ENCODE data around the gene CNR1. TPM values are rescaled to one million over a fixed set of nuclear protein-coding genes. Genes with fewer than 3 reads are reported as not detected.
A peak's percentile ranks its signal among the peaks of the same experiment; 100 is the strongest.

CNR1 gene
- total RNA-seq, 6 experiments from 2014 or later: 0.05 to 0.14 (median 0.12) TPM; not detected in 3

DNA sequence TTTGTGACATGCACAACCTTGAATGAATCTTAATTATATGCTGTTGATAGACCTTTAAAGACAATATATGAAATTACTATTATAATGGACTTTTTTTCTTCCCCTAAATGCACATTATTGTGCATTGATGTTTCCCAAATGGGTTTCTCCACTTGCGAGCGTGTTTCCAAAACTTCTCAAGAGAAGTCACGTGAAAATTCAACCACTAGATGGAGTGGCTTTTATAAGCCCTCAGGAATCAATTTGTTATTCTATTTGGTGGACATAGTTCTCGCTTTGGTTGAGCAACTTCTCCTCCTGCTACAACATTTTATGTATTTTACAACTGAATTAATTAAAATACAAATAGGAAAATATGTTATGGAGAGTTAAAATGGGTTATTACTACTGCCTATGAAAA lies 9.0 kb downstream of the CNR1 start:
- no peak overlapping the region for H3K27ac ChIP-seq
- no peaks in the 10 kb centered on the region for H3K9me3 ChIP-seq
- no peak overlapping the region for H3K4me3 ChIP-seq
- ATAC-seq (no peak), DNase-seq (no peak)
- WGBS (ENCODE audit: insufficient coverage, low coverage, low lambda C conversion rate, missing lambda C conversion rate): 64% methylated on average over 4 of the region's 4 CpGs
- no peaks in the 10 kb centered on the region for H3K4me1 ChIP-seq
- H3K27me3 ChIP-seq: peaks cover 0 to 7% of the 10 kb centered on the region in 2 donors
- H3K36me3 ChIP-seq: no peaks in the 10 kb centered on the region
- intact Hi-C loops (cut with DNase I): no loop called here
- TF ChIP-seq POLR2A (IDR thresholded peaks at IDR 0.05): no peak
- TF ChIP-seq, protein P1, sequence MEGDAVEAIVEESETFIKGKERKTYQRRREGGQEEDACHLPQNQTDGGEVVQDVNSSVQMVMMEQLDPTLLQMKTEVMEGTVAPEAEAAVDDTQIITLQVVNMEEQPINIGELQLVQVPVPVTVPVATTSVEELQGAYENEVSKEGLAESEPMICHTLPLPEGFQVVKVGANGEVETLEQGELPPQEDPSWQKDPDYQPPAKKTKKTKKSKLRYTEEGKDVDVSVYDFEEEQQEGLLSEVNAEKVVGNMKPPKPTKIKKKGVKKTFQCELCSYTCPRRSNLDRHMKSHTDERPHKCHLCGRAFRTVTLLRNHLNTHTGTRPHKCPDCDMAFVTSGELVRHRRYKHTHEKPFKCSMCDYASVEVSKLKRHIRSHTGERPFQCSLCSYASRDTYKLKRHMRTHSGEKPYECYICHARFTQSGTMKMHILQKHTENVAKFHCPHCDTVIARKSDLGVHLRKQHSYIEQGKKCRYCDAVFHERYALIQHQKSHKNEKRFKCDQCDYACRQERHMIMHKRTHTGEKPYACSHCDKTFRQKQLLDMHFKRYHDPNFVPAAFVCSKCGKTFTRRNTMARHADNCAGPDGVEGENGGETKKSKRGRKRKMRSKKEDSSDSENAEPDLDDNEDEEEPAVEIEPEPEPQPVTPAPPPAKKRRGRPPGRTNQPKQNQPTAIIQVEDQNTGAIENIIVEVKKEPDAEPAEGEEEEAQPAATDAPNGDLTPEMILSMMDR (IDR thresholded peaks at IDR 0.05): peak in 1 of 4 donors; percentile 12

DNA sequence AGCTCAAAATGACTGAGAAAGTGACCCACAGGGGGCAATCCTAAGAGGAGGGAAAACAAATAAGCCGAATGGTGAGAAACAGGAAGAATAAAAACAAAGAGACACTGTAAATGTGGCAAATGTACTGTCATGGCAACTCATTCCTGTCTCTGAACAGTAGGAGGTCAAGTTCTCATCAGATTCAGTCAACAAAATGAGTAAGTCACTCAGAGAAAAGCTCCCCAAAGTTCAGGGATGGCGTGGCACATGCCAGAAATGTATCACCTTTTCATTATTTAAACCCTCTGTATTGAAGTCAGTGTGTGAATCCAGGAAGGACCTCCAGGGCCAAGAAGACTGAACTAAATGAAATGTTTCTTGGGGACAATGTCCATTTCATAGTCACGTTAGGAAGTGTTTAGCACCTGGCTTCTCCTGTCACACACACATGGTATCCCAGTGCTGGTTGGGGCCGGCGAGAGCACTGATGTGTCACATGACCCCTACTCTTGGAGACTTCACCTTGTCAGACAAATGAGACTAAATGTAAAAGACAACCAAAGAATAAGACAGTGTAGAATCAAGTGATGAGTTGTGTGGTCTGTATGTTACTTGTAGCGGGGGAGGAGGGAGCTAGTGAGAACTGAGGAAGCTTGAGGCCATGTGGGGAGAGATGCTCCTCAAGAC lies 20.7 kb downstream of the CNR1 start:
- DNase-seq (no peak), ATAC-seq (no peak)
- Histone ChIP-seq H3K27ac (no peak overlapping the region), H3K27me3 (no peaks in the 10 kb centered on the region), H3K4me1 (no peaks in the 10 kb centered on the region), H3K4me3 (no peak overlapping the region), H3K9me3 (no peaks in the 10 kb centered on the region), H3K36me3 (no peaks in the 10 kb centered on the region)
- intact Hi-C loops (cut with DNase I): no loop called here
- WGBS (ENCODE audit: insufficient coverage, low coverage, low lambda C conversion rate, missing lambda C conversion rate): 50% methylated on average over 6 of the region's 6 CpGs
- TF ChIP-seq, protein P1 (IDR thresholded peaks at IDR 0.05): no peak
- TF ChIP-seq POLR2A (IDR thresholded peaks at IDR 0.05): no peak

DNA sequence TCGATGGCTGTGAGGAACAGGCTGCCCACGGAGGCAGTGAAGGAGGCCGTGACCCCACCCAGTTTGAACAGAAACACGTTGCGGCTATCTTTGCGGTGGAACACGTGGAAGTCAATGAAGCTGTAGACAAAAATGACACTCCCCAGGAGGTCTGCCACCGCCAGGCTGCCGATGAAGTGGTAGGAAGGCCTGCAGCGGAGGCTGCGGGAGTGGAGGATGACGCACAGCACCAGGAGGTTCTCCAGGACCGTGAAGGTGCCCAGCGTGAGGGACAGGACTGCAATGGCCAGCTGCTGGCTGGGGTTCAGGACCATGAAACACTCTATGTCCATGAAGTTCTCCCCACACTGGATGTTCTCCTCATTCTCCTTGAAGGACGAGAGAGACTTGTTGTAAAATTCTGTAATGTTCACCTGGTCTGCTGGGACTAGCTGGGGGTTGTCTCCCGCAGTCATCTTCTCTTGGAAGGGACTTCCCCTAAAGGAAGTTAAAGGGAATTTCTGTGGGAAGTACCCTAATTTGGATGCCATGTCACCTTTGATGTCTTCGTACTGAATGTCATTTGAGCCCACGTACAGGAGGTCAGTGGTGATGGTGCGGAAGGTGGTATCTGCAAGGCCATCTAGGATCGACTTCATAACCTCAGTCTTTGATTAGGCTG lies 21.4 kb downstream of the CNR1 start:
- DNase-seq (no peak), ATAC-seq (no peak)
- intact Hi-C loops (cut with DNase I): no loop called here
- H3K27ac ChIP-seq: no peak overlapping the region
- no peaks in the 10 kb centered on the region for H3K4me1 ChIP-seq
- TF ChIP-seq, protein P1 (IDR thresholded peaks at IDR 0.05): no peak
- TF ChIP-seq POLR2A (IDR thresholded peaks at IDR 0.05): no peak
- no peaks in the 10 kb centered on the region for H3K9me3 ChIP-seq
- H3K36me3 ChIP-seq: no peaks in the 10 kb centered on the region
- H3K27me3 ChIP-seq: no peaks in the 10 kb centered on the region
- H3K4me3 ChIP-seq: no peak overlapping the region
- 74% methylated on average over 17 of the region's 20 CpGs for WGBS (ENCODE audit: insufficient coverage, low coverage, low lambda C conversion rate, missing lambda C conversion rate)

DNA sequence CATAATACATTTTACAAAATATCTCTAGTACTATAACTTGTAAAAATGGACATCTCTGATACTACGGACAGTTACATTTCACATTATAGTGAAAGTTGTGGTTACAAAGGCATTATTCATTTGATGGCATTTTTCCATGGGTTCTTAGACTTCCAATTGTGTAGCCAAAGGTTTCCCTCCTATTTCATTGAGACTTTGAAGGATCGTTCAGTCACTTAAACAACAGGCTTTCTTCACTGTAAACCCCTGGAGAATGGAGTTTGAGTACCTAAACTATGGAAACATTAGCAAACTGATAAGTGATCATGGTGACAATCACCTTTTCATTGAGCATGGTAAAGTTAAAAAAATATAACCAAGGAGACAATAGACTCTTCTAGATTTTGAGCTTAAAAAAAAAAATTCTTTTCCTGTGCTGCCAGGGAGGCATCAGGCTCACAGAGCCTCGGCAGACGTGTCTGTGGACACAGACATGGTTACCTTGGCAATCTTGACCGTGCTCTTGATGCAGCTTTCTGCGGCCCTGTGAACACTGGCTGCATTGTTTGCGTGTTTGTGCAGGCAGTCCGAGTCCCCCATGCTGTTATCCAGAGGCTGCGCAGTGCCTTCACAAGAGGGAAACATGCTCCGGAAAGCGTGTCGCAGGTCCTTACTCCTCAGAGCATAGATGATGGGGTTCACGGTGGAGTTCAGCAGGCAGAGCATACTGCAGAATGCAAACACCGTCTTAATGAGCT lies 22.6 kb downstream of the CNR1 start:
- TF ChIP-seq, protein P1 (IDR thresholded peaks at IDR 0.05): no peak
- TF ChIP-seq POLR2A (IDR thresholded peaks at IDR 0.05): no peak

More for the DNA sequence above, 22.6 kb downstream of the CNR1 start:
- WGBS (ENCODE audit: insufficient coverage, low coverage, low lambda C conversion rate, missing lambda C conversion rate): 49% methylated on average over 4 of the region's 14 CpGs
- Histone ChIP-seq H3K36me3 (no peaks in the 10 kb centered on the region), H3K4me1 (no peaks in the 10 kb centered on the region), H3K27me3 (no peaks in the 10 kb centered on the region), H3K9me3 (no peaks in the 10 kb centered on the region), H3K4me3 (no peak overlapping the region), H3K27ac (no peak overlapping the region)
- intact Hi-C loops (cut with DNase I): no loop called here
- ATAC-seq: no peak
- DNase-seq: no peak
